Amygdala (tissue), 56 donors: ENCODE data around the gene ACOX3.

Experiments used
- DNase-seq, 56 donors: peaks; one replicate each; lab custom pipeline; 2025; lab: John Stamatoyannopoulos, UW

ACOX3 gene

GRCh38 chr4:8468746-8469535 lies 28.4 kb upstream of the ACOX3 start:
- DNase-seq = peak in 35 of 56 donors; percentile 3 to 61 (median 29)

DNA sequence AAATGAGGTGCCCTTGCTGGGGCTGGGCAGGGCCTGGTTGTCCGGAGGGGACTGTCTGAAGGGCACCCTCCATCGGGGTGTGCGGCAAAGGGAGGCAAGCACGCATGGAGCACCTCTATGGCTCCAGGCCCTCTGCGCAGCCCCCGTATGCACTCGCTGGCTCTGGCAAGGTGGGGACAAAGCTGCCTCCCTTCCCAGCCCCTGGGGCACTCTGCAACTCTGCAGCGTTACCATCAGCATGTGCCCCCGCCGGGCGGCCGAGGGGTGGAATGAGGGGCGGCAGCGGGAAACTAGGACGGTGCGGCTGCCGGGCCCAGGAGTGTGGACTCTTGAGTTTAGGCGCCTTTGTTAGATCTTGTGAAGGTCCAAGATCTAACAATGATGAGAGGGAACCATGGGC lies 26.5 kb upstream of the ACOX3 start:
- DNase-seq = no peak

GRCh38 chr4:8465615-8466611 lies 25.4 kb upstream of the ACOX3 start:
- no peak for DNase-seq

DNA sequence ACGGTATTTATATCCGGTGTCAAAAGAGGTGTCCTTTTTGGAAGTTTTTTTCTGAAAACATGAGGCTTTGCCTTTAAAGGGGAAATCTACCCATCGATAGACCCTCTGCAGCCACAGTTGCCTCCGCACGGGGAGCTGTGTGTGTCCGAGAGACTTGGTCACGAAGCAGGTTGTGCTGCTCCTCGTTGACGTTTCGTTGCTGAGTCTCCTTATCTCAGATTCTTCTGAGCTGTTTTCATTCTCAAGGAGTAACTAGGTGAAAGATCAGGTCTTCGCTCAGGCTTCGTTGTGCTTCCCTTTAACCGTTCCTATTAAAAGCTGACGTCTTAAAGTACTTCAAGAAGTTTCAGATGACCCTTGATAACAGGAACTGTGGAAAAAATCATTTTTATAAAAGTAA lies 23.9 kb upstream of the ACOX3 start:
- no peak for DNase-seq

DNA sequence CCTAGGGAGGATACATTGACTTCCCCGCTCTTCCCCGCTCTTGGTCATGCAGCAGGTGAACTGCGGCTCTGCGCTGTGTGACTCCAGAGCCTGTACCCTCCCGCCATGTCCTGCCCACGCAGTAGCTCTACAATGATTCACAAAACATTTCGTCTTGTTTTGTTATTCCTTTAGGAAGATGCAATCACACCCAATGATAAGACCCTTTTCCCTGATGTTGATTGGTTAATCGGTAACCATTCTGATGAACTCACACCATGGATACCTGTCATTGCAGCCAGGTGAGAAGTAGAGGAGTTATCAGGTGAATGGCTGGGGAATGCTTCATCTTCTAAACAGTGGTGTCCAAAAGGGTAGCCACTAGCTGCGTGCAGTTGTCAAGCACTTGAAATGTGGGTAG lies 23.3 kb upstream of the ACOX3 start:
- no peak for DNase-seq

DNA sequence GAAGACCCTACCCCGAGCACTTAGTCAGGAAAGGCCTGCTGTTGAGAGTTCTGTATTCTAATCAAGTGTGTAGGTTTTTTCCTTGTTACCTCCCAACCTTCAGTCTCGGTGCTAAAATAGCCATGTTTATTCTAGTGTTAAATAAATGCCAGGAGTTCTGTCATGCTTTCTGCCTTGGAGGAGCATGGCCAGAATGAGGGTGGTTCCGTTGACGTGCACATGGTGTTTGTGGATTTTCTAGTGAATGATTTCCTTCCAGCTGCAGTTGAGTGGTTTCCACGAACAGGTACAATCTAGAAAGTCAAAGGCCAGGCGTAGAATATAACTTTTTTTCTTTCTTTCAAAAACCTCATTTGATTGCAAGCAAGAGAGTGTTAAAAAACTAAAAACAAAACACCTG lies 21.1 kb upstream of the ACOX3 start:
- DNase-seq = no peak

- no peak for DNase-seq
These were observed 20.6 kb upstream of the ACOX3 start for GRCh38 chr4:8461086-8461485.

DNA sequence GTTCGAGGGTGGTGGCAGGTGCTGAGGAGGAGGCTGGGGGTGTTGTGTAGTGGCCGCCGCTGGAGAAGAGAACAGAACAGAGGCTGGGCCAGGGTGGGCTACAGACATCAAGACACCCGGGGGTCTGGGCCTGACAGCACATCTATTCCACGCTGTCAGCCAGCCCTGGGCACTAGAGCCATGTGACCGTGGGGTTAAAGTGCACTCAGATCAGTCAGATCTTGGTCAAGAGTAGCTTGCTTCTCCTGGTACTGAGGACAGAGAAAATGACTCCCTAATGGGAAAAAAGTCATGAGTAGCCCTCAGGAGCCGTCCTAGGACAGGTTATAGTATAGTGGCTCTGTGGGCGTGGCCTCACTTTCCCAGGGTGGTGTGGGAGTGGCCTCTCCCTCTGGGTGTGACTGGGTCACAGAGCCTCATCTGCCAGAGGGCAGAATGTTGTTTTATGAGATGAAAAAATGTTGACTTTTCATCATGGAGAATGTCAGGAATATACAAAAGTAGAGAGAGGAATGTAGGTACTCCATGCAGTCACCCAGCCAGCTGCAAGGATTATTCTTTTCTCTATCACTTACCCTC lies 19.4 kb upstream of the ACOX3 start:
- no peak for DNase-seq

GRCh38 chr4:8457646-8458252 lies 17.2 kb upstream of the ACOX3 start:
- no peak for DNase-seq

DNA sequence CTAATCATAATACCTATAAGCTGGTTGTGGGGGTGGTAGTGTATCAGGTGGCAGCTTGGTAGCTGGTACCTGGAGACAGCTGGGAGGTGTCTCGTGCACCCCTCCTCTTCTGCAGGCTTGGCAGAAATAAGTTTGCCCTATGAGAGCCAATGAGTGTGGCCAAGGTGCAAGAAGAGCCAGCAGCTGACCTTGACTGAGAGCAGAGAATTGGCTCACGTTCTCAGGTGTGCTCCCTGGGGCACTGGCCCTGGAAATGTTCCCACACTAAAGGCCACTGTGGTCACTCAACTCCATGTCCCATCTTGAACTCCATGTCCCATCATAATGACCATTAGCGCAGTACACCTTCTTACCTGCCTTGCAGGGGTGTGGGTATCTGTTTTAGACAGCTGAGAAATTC lies 13.4 kb upstream of the ACOX3 start:
- no peak for DNase-seq

GRCh38 chr4:8451440-8452182 lies 11.1 kb upstream of the ACOX3 start:
- DNase-seq = no peak

GRCh38 chr4:8446122-8446521 lies 5.6 kb upstream of the ACOX3 start:
- DNase-seq = no peak

DNA sequence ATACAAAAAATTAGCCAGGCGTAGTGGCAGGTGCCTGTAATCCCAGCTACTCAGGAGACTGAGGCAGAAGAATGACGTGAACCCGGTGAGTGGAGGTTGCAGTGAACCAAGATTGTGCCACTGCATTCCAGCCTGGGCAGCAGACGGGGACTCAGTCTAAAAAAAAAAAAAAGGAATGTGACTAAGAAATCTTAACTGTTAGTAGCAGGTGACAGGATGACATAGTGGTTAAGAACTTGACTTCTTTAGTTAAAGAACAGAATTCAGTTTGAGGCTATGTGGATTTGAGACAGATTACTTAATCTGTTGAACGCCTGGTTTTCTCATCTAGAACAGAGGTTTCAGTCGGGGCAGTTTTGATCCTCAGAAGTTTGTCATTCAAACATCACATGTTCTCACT lies 3.3 kb upstream of the ACOX3 start:
- DNase-seq = no peak

GRCh38 chr4:8442596-8443358 lies 2.3 kb upstream of the ACOX3 start:
- no peak for DNase-seq

GRCh38 chr4:8441499-8442091 lies 1.1 kb upstream of the ACOX3 start:
- no peak for DNase-seq

DNA sequence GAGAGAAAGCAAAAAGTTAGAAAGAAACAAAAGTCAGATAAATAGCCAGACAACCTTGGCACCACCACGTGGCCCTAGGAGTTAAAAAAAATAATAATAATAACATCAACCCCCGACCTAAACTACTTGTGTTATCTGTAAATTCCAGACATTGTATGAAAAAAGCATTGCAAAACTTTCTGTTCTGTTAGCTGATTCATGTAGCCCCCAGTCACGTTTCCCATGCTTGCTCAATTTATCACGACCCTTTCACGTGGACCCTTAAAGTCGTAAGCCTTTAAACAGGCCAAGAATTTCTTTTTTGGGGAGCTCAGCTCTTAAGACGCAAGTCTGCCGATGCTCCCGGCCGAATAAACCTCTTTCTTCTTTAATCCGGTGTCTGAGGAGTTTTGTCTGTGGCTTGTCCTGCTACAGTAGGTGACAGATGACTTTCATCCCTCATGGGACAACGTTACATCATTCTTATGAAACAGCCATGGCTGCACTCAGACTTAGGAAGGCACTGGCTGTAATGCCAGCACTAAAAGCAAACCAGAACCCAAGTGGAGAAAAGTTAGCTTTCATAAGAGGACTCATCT lies 520 bp downstream of the ACOX3 start:
- DNase-seq = peak in 1 of 56 donors; percentile 40

DNA sequence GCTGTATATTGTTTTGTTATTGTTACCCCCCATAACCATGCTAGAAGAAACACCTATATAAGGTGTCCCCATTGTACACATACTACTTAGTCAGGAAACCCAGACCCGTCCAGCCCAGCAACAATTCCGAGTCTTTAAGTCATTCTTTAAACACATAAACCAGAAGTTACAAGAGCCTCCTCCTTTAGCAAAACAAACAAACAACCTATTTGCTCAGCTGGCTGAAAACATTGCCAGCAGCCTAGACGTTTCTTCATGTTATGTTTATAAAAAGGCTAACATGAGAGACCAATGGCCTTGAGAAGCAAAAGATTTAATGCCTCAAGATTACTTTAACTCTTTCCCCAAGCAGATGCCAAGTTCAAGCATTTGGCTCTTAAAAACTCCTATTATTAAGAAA lies 1.4 kb downstream of the ACOX3 start:
- DNase-seq = no peak

- no peak for DNase-seq
These were observed 1.8 kb downstream of the ACOX3 start for GRCh38 chr4:8438743-8439142.

GRCh38 chr4:8437281-8437680 lies 3.2 kb downstream of the ACOX3 start:
- DNase-seq = no peak
